B cell (primary cell): ENCODE results near the gene CREB5. TPM values are rescaled to one million over a fixed set of nuclear protein-coding genes. Genes with fewer than 3 reads are reported as not detected.

Experiments used
- ATAC-seq: fragments of 200-7000 bp; cut with Tn5 transposase; one replicate; pipeline ENCODE4 v1.10.0; 2021; ENCODE audit warnings: low read depth, mild to moderate bottlenecking, moderate number of reproducible peaks, moderate library complexity
- CTCF ChIA-PET: fragments of 350-600 bp; sonication (Branson Sonifier 250); formaldehyde crosslinking; loops from one replicate; lab custom pipeline; 2021; ENCODE audit warnings: antibody characterized with exemption, inconsistent platforms; lab: Charles Lee
- POLR2A ChIA-PET: fragments of 350-600 bp; sonication (Branson Sonifier 250); formaldehyde crosslinking; loops from one replicate; lab custom pipeline; 2021; ENCODE audit warnings: antibody characterized with exemption; lab: Charles Lee
- DNase-seq: peaks from one replicate; pipeline ENCODE4 v3.0.0; 2013
- H2AFZ ChIP-seq: 2 replicates; pipeline ENCODE4 v1.6.1; 2012; ENCODE audit warnings: mild to moderate bottlenecking, low read depth, low read length; ENCODE audit not compliant: insufficient read depth, poor library complexity, severe bottlenecking
- H3K27ac ChIP-seq, 2 donors: 1 replicate in 1 of 2; 2 replicates in 1 of 2; pipeline ENCODE4 v1.5.1; 2012 to 2013; ENCODE audit warnings: low read length in 2 of 2, mild to moderate bottlenecking in 2 of 2, moderate library complexity in 1 of 2
- H3K27me3 ChIP-seq, 4 experiments: fragments of 200-600 bp in 1 of 4; sonication (generic) in 1 of 4; replicated peaks in 1 of 4; 1 replicate in 2 of 4; 2 replicates in 2 of 4; pipeline versions ENCODE4 v1.6.1 to v1.7.0; 2013 to 2016; ENCODE audit warnings: low read length in 3 of 4, mild to moderate bottlenecking in 2 of 4, mixed read lengths in 1 of 4, moderate library complexity in 1 of 4; ENCODE audit not compliant: insufficient read depth in 4 of 4, control insufficient read depth in 3 of 4; ENCODE audit errors: control extremely low read depth in 1 of 4
- H3K36me3 ChIP-seq, 2 experiments: replicated peaks in 1 of 2; 1 replicate in 1 of 2; 2 replicates in 1 of 2; pipeline versions ENCODE4 v1.6.1 to v1.7.1; 2013; ENCODE audit warnings: low read length in 1 of 2; ENCODE audit not compliant: insufficient read depth in 2 of 2, control insufficient read depth in 1 of 2; ENCODE audit errors: control extremely low read depth in 1 of 2, extremely low read depth in 1 of 2
- H3K4me1 ChIP-seq, 2 donors: fragments of 200-600 bp in 1 of 2; sonication (generic) in 1 of 2; 1 replicate in 1 of 2; 2 replicates in 1 of 2; pipeline versions ENCODE4 v1.5.1 to v1.6.1; 2013 to 2017; ENCODE audit warnings: low read length in 2 of 2; ENCODE audit not compliant: control insufficient read depth in 2 of 2, insufficient read depth in 2 of 2
- H3K4me2 ChIP-seq: replicated peaks from 2 replicates; pipeline ENCODE3; 2012; ENCODE audit warnings: mild to moderate bottlenecking, low read depth, low read length; ENCODE audit not compliant: poor library complexity, severe bottlenecking
- H3K4me3 ChIP-seq, 5 experiments: fragments of 200-600 bp in 1 of 5; sonication (generic) in 1 of 5; 1 replicate in 3 of 5; 2 replicates in 2 of 5; pipeline versions ENCODE4 v1.5.1 to v1.7.0; 2011 to 2016; ENCODE audit warnings: low read length in 4 of 5, mild to moderate bottlenecking in 4 of 5, low read depth in 2 of 5, control low read depth in 1 of 5, moderate library complexity in 1 of 5; ENCODE audit not compliant: insufficient read depth in 1 of 5; ENCODE audit errors: control extremely low read depth in 1 of 5, extremely low read depth in 1 of 5
- H3K79me2 ChIP-seq: fragments of 200-600 bp; sonication (generic); one replicate; pipeline ENCODE4 v1.6.0; 2016; ENCODE audit warnings: low read length; ENCODE audit not compliant: control insufficient read depth, insufficient read depth
- H3K9ac ChIP-seq: fragments of 200-600 bp; sonication (generic); 2 replicates; pipeline ENCODE4 v1.6.1; 2017; ENCODE audit warnings: mild to moderate bottlenecking, low read length, moderate library complexity
- H3K9me3 ChIP-seq, 3 donors: one replicate each; pipeline versions ENCODE4 v1.6.1 to v1.7.1; 2013; ENCODE audit warnings: low read length in 2 of 3; ENCODE audit not compliant: control insufficient read depth in 2 of 3, insufficient read depth in 1 of 3; ENCODE audit errors: control extremely low read depth in 1 of 3
- H4K20me1 ChIP-seq: 2 replicates; pipeline ENCODE4 v1.6.0; 2012; ENCODE audit warnings: mild to moderate bottlenecking, low read length; ENCODE audit not compliant: insufficient read depth, control insufficient read depth, poor library complexity, severe bottlenecking
- H3K27ac Mint-ChIP-seq: one replicate; pipeline ENCODE4 v1.8.0; 2021; ENCODE audit warnings: mixed read lengths
- H3K27me3 Mint-ChIP-seq: one replicate; pipeline ENCODE4 v1.8.0; 2021; ENCODE audit warnings: mixed read lengths
- H3K4me1 Mint-ChIP-seq: one replicate; pipeline ENCODE4 v1.8.0; 2021; ENCODE audit warnings: mixed read lengths
- H3K4me3 Mint-ChIP-seq: one replicate; pipeline ENCODE4 v1.8.0; 2021; ENCODE audit warnings: mixed read lengths
- H3K9me3 Mint-ChIP-seq: one replicate; pipeline ENCODE4 v1.8.0; 2022; ENCODE audit warnings: mixed read lengths; ENCODE audit not compliant: insufficient read depth
- EZH2 ChIP-seq: IDR thresholded peaks from 2 replicates; pipeline ENCODE4 v1.6.1; 2012; ENCODE audit warnings: borderline replicate concordance, low read depth, mild to moderate bottlenecking, moderate library complexity, low read length; ENCODE audit not compliant: insufficient read depth, poor library complexity, severe bottlenecking
- WGBS: methylation state at CpG from one replicate; pipeline ENCODE4 v1.1.5; 2013; ENCODE audit warnings: missing lambda C conversion rate; ENCODE audit not compliant: insufficient coverage; 5-methylcytosine and 5-hydroxymethylcytosine counted together
- intact Hi-C: fragments of 100-400 bp; cut with micrococcal nuclease; formaldehyde crosslinking; loops from one replicate; pipeline ENCODE4 v1.10.0; 2022
- polyA plus RNA-seq: library from polyadenylated mRNA; depleted of rRNA; stranded (reverse); fragments of >200 nt; gene quantifications from 2 replicates; pipeline ENCODE4 v1.2.3, GENCODE V29; 2012
- total RNA-seq, 2 donors: library from RNA; stranded (reverse); fragments of 120-200 nt in 1 of 2; gene quantifications; 1 replicate in 1 of 2; 2 replicates in 1 of 2; pipeline versions ENCODE4 v1.2.3 to v1.2.4, GENCODE V29; 2013 to 2022
- TF ChIP-seq, protein P1 (sequence below): fragments of 200-600 bp; IDR thresholded peaks from one replicate; pipeline ENCODE4 v1.8.0; 2022; ENCODE audit warnings: antibody characterized with exemption, mild to moderate bottlenecking

The CREB5 gene
- total and polyA plus RNA-seq, 2 donors (not counting 1 experiment from before 2014, with no cell fraction given), result 0.05 to 0.95 TPM

GRCh38 chr7:28658381-28658780 lies 246.1 kb downstream of the CREB5 start:
- Histone ChIP-seq H3K79me2 (no peaks in the 10 kb centered on the region), H3K9me3 (peaks cover 0 to 16% (median 8%) of the 10 kb centered on the region in 3 donors), H3K9ac (no peak overlapping the region), H4K20me1 (no peaks in the 10 kb centered on the region), H3K27me3 (peaks cover 0 to 4% (median 0%) of the 10 kb centered on the region in 4 experiments), H3K4me1 (peaks cover 2 to 9% of the 10 kb centered on the region in 2 donors), H3K4me2 (no peak overlapping the region), H3K27ac (no peak overlapping the region), H3K4me3 (no peak overlapping the region), H2AFZ (no peak overlapping the region), H3K36me3 (no peaks in the 10 kb centered on the region)
- Mint-ChIP-seq H3K9me3 (peaks cover 8% of the 10 kb centered on the region), H3K4me1 (peaks cover 13% of the 10 kb centered on the region), H3K27me3 (peaks cover 13% of the 10 kb centered on the region), H3K27ac (no peak overlapping the region), H3K4me3 (no peak overlapping the region)
- intact Hi-C loops, result no loop called here
- WGBS, result 79% methylated on average over 4 of the region's 5 CpGs
- no peak for DNase-seq
- no peak for ATAC-seq
- CTCF ChIA-PET, result no interaction called here
- POLR2A ChIA-PET, result no interaction called here
- TF ChIP-seq, protein P1, sequence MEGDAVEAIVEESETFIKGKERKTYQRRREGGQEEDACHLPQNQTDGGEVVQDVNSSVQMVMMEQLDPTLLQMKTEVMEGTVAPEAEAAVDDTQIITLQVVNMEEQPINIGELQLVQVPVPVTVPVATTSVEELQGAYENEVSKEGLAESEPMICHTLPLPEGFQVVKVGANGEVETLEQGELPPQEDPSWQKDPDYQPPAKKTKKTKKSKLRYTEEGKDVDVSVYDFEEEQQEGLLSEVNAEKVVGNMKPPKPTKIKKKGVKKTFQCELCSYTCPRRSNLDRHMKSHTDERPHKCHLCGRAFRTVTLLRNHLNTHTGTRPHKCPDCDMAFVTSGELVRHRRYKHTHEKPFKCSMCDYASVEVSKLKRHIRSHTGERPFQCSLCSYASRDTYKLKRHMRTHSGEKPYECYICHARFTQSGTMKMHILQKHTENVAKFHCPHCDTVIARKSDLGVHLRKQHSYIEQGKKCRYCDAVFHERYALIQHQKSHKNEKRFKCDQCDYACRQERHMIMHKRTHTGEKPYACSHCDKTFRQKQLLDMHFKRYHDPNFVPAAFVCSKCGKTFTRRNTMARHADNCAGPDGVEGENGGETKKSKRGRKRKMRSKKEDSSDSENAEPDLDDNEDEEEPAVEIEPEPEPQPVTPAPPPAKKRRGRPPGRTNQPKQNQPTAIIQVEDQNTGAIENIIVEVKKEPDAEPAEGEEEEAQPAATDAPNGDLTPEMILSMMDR, result no peak
- no peak for TF ChIP-seq EZH2

- Mint-ChIP-seq H3K27ac (no peak overlapping the region), H3K4me1 (peaks cover 13% of the 10 kb centered on the region), H3K27me3 (peaks cover 25% of the 10 kb centered on the region), H3K4me3 (no peak overlapping the region), H3K9me3 (peaks cover 8% of the 10 kb centered on the region)
- Histone ChIP-seq H3K27ac (no peak overlapping the region), H3K4me1 (peaks cover 2 to 9% of the 10 kb centered on the region in 2 donors), H3K27me3 (peaks cover 0 to 8% (median 0%) of the 10 kb centered on the region in 4 experiments), H3K9me3 (peaks cover 0 to 16% (median 8%) of the 10 kb centered on the region in 3 donors), H3K4me3 (no peak overlapping the region), H4K20me1 (no peaks in the 10 kb centered on the region), H3K4me2 (no peak overlapping the region), H3K9ac (no peak overlapping the region), H3K36me3 (no peaks in the 10 kb centered on the region), H2AFZ (no peak overlapping the region), H3K79me2 (no peaks in the 10 kb centered on the region)
- DNase-seq, result no peak
- TF ChIP-seq, protein P1, result no peak
- no peak for TF ChIP-seq EZH2
- ChIA-PET CTCF (no interaction called here), POLR2A (no interaction called here)
- intact Hi-C loops, result no loop called here
- ATAC-seq, result no peak
- no CpG with 5 or more reads among the region's 2 CpGs for WGBS
These were observed 247.8 kb downstream of the CREB5 start for GRCh38 chr7:28660132-28660531.
